ENCODE data around the gene ZNF23. TPM values are rescaled to one million over a fixed set of nuclear protein-coding genes. Genes with fewer than 3 reads are reported as not detected.

Gene ZNF23
- total RNA-seq, 1 experiment from 2014 or later, result 9.6 TPM

GRCh38 chr16:71443714-71444113 lies 18.3 kb downstream of the ZNF23 start:
- Histone ChIP-seq H2BK20ac (ENCODE audit: low read depth, low read length, poor library complexity, severe bottlenecking) (no peak overlapping the region), H3K23me2 (ENCODE audit: insufficient read length, low read depth, low read length, poor library complexity, severe bottlenecking) (no peaks in the 10 kb centered on the region), H3K4me1 (ENCODE audit: insufficient read depth, low read length) (no peaks in the 10 kb centered on the region), H3K56ac (ENCODE audit: insufficient read length, low read depth, low read length) (no peak overlapping the region), H3K4me2 (ENCODE audit: insufficient read depth, insufficient read length, low read length) (no peak overlapping the region), H3K4ac (ENCODE audit: low read depth, low read length) (no peak overlapping the region), H4K8ac (replicated peaks; ENCODE audit: insufficient read length, low read depth, low read length) (no peak overlapping the region), H4K20me1 (ENCODE audit: control insufficient read depth, insufficient read depth, insufficient read length) (no peaks in the 10 kb centered on the region), H3K79me1 (ENCODE audit: insufficient read depth, low read depth, low read length, poor library complexity, severe bottlenecking) (no peaks in the 10 kb centered on the region), H3K23ac (ENCODE audit: insufficient read length, low read depth, low read length) (no peak overlapping the region), H3K27ac (ENCODE audit: insufficient read length, low read depth, low read length) (no peak overlapping the region), H2BK12ac (ENCODE audit: insufficient read length, low read depth, low read length) (no peak overlapping the region), H3K14ac (ENCODE audit: insufficient read depth, low read length) (no peak overlapping the region), H4K5ac (ENCODE audit: insufficient read length, low read depth, low read length) (no peak overlapping the region), H2BK15ac (ENCODE audit: low read depth, low read length) (no peak overlapping the region), H2AFZ (ENCODE audit: low read length) (no peak overlapping the region), H3K9ac (ENCODE audit: extremely low read depth, insufficient read length, low read length) (no peak overlapping the region), H3K27me3 (ENCODE audit: insufficient read depth, low read length) (no peaks in the 10 kb centered on the region), H3T11ph (ENCODE audit: low read length) (no peak overlapping the region), H3K18ac (ENCODE audit: insufficient read length, low read depth, low read length) (no peak overlapping the region), H2BK120ac (ENCODE audit: low read depth, low read length, poor library complexity, severe bottlenecking) (no peak overlapping the region), H4K91ac (ENCODE audit: insufficient read length, low read depth, low read length) (no peak overlapping the region), H2AK5ac (ENCODE audit: insufficient read length, low read length) (no peak overlapping the region), H3K9me3 (ENCODE audit: control insufficient read depth, low read depth, low read length) (peaks cover 20% of the 10 kb centered on the region), H2BK5ac (ENCODE audit: insufficient read length, low read length) (no peak overlapping the region), H3K79me2 (ENCODE audit: insufficient read depth, low read length) (no peaks in the 10 kb centered on the region; the same call in 1 of the 2 replicates)
- H3K4me3 Mint-ChIP-seq, result no peak overlapping the region
- peaks cover 40% of the 10 kb centered on the region in 2 experiments for H3K9me3 Mint-ChIP-seq
- H3K4me1 Mint-ChIP-seq, result peaks cover 0 to 3% of the 10 kb centered on the region in 2 experiments; a peak in 1 of 4 replicates
- peaks cover 21 to 25% (median 23%) of the 10 kb centered on the region in 3 experiments for H3K36me3 Mint-ChIP-seq (ENCODE audit: insufficient read depth in 1 of 3, low read depth in 3 of 3)
- no peak for TF ChIP-seq CTCF (conservative IDR thresholded peaks at IDR 0.05)
- no peak overlapping the region for H3K27ac Mint-ChIP-seq
- no CpG with 5 or more reads among the region's 6 CpGs for WGBS (ENCODE audit: extremely low coverage, insufficient read length, low lambda C conversion rate)
- peaks cover 13% of the 10 kb centered on the region for H3K27me3 Mint-ChIP-seq (ENCODE audit: low read depth)
- no peak for DNase-seq
